DND-41 (cell line): ENCODE data around the gene MFNG.

Experiments
- CTCF ChIP-seq: IDR thresholded peaks from 2 replicates; pipeline ENCODE4 v1.5.1; 2012; ENCODE audit warnings: borderline replicate concordance, low read length, moderate library complexity, mild to moderate bottlenecking; ENCODE audit not compliant: poor library complexity, severe bottlenecking; ENCODE audit errors: extremely low read depth
- EZH2 ChIP-seq: IDR thresholded peaks from 3 replicates; pipeline ENCODE4 v1.6.1; 2012; ENCODE audit warnings: borderline replicate concordance, low read depth, mild to moderate bottlenecking, moderate library complexity, low read length, inconsistent platforms; ENCODE audit not compliant: severe bottlenecking

- TF ChIP-seq EZH2, result no peak
- no peak for TF ChIP-seq CTCF
Measured at GRCh38 chr22:37484480-37485394, 1.4 kb downstream of the MFNG start.
